ENCODE measurements around the gene INPP1. TPM values are rescaled to one million over a fixed set of nuclear protein-coding genes. Genes with fewer than 3 reads are reported as not detected.

The INPP1 gene
- total RNA-seq, 3 donors from 2014 or later, result 31.3 to 37.7 (median 36.3) TPM

- no peaks in the 10 kb centered on the region for H3K9me3 ChIP-seq
- ATAC-seq (no peak), DNase-seq (no peak)
- no peaks in the 10 kb centered on the region for H3K36me3 ChIP-seq (ENCODE audit: low read depth)
- no peak overlapping the region for H3K4me3 ChIP-seq
- intact Hi-C loops (cut with DNase I, micrococcal nuclease), result loop anchor here in 1 of 2 donors (10.0 kb wide), 1 partner anchor 282 kb away; no protein-coding TSS in a partner anchor
- TF ChIP-seq CTCF (IDR thresholded peaks at IDR 0.05), result no peak
- no peaks in the 10 kb centered on the region for H3K4me1 ChIP-seq (ENCODE audit: low read depth)
These were observed 22.9 kb downstream of the INPP1 start for GRCh38 chr2:190366248-190366753.

- Histone ChIP-seq H3K36me3 (ENCODE audit: low read depth) (no peaks in the 10 kb centered on the region), H3K4me1 (ENCODE audit: low read depth) (no peaks in the 10 kb centered on the region), H3K4me3 (no peak overlapping the region), H3K9me3 (no peaks in the 10 kb centered on the region)
- DNase-seq, result no peak
- intact Hi-C loops (cut with DNase I, micrococcal nuclease), result loop anchor here in 1 of 2 donors (10.0 kb wide), 1 partner anchor 282 kb away; no protein-coding TSS in a partner anchor
- no peak for TF ChIP-seq CTCF (IDR thresholded peaks at IDR 0.05)
- ATAC-seq, result no peak
These were observed 23.7 kb downstream of the INPP1 start for GRCh38 chr2:190367091-190367490.

GRCh38 chr2:190369635-190370034 lies 26.2 kb downstream of the INPP1 start:
- ATAC-seq, result no peak
- Histone ChIP-seq H3K9me3 (no peaks in the 10 kb centered on the region), H3K4me1 (ENCODE audit: low read depth) (no peaks in the 10 kb centered on the region), H3K36me3 (ENCODE audit: low read depth) (no peaks in the 10 kb centered on the region), H3K4me3 (no peak overlapping the region)
- no peak for DNase-seq
- no peak for TF ChIP-seq CTCF (IDR thresholded peaks at IDR 0.05)
- intact Hi-C loops (cut with DNase I, micrococcal nuclease), result loop anchor here in 1 of 2 donors (10.0 kb wide), 1 partner anchor 285 kb away; no protein-coding TSS in a partner anchor

GRCh38 chr2:190376083-190376482 lies 32.7 kb downstream of the INPP1 start:
- no peak for DNase-seq
- Histone ChIP-seq H3K4me1 (ENCODE audit: low read depth) (no peaks in the 10 kb centered on the region), H3K9me3 (no peaks in the 10 kb centered on the region), H3K36me3 (ENCODE audit: low read depth) (no peaks in the 10 kb centered on the region), H3K4me3 (no peak overlapping the region)
- no peak for TF ChIP-seq CTCF (IDR thresholded peaks at IDR 0.05)
- ATAC-seq, result no peak
- intact Hi-C loops (cut with DNase I, micrococcal nuclease), result no loop called here

- DNase-seq, result no peak
- no peak for TF ChIP-seq CTCF (IDR thresholded peaks at IDR 0.05)
- no peaks in the 10 kb centered on the region for H3K9me3 ChIP-seq
- H3K4me3 ChIP-seq, result no peak overlapping the region
- intact Hi-C loops (cut with DNase I, micrococcal nuclease), result no loop called here
- no peaks in the 10 kb centered on the region for H3K36me3 ChIP-seq (ENCODE audit: low read depth)
- ATAC-seq, result no peak
- H3K4me1 ChIP-seq (ENCODE audit: low read depth), result no peaks in the 10 kb centered on the region
These were observed 33.3 kb downstream of the INPP1 start for GRCh38 chr2:190376591-190377245.
